GM18505 (cell line): Measurements from ENCODE around the gene LY6G6C.

Experiments used
- ATAC-seq: cut with Tn5 transposase; IDR thresholded peaks from one replicate; pipeline ENCODE4 v1.9.1; 2021; ENCODE audit not compliant: unreplicated experiment
- POLR2A ChIP-seq: IDR thresholded peaks from 4 replicates; pipeline ENCODE4 v1.6.1; 2011; ENCODE audit warnings: borderline replicate concordance; ENCODE audit not compliant: insufficient read depth, insufficient read length; ENCODE audit errors: extremely low read depth

The LY6G6C gene

GRCh38 chr6:31727717-31728671, 6.4 kb upstream of the LY6G6C start:
- ATAC-seq, result peak; percentile 57
- TF ChIP-seq POLR2A, result no peak

- peak; percentile 51 for TF ChIP-seq POLR2A
- peak; percentile 7 for ATAC-seq
Observed at GRCh38 chr6:31727034-31727716, 5.6 kb upstream of the LY6G6C start.

- ATAC-seq, result no peak
- no peak for TF ChIP-seq POLR2A
Observed at GRCh38 chr6:31725502-31726350, 4.2 kb upstream of the LY6G6C start.

GRCh38 chr6:31723980-31724691, 2.6 kb upstream of the LY6G6C start:
- no peak for TF ChIP-seq POLR2A
- no peak for ATAC-seq

- TF ChIP-seq POLR2A, result no peak
- ATAC-seq, result no peak
Observed at GRCh38 chr6:31723245-31723979, 1.9 kb upstream of the LY6G6C start, which contains the start of gene MPIG6B. Gene MPIG6B, plus strand, starts transcription at chr6:31723373. Its CDS starts 11 bp downstream, at chr6:31723384.

GRCh38 chr6:31722173-31722572, 627 bp upstream of the LY6G6C start:
- ATAC-seq, result no peak
- no peak for TF ChIP-seq POLR2A

GRCh38 chr6:31720196-31720770, 1.3 kb downstream of the LY6G6C start:
- no peak for TF ChIP-seq POLR2A
- no peak for ATAC-seq

GRCh38 chr6:31719001-31719400, 2.5 kb downstream of the LY6G6C start:
- ATAC-seq, result no peak
- TF ChIP-seq POLR2A, result no peak

GRCh38 chr6:31718265-31718664, 3.3 kb downstream of the LY6G6C start:
- no peak for ATAC-seq
- no peak for TF ChIP-seq POLR2A

GRCh38 chr6:31717499-31718222, 3.9 kb downstream of the LY6G6C start:
- TF ChIP-seq POLR2A, result no peak
- no peak for ATAC-seq
